K562 (cell line): ENCODE results near the gene ABCB4.

Source experiments
- GATAD2B ChIP-seq: fragments of 450-650 bp; IDR thresholded peaks from 2 replicates; pipeline ENCODE4 v1.6.1; 2017; ENCODE audit warnings: mild to moderate bottlenecking, borderline replicate concordance
- HEY1 ChIP-seq: fragments of 250-450 bp; sonication (Bioruptor Pico); IDR thresholded peaks from 2 replicates; pipeline ENCODE4 v1.5.0; 2020; ENCODE audit warnings: mild to moderate bottlenecking, moderate library complexity, borderline replicate concordance
- LEF1 ChIP-seq: fragments of 450-650 bp; IDR thresholded peaks from 2 replicates; pipeline ENCODE4 v1.6.1; 2016; ENCODE audit warnings: mild to moderate bottlenecking
- ZFX ChIP-seq: sonication (generic); formaldehyde crosslinking; IDR thresholded peaks from 2 replicates; pipeline ENCODE4 v1.8.0; 2022; ENCODE audit warnings: mild to moderate bottlenecking, missing genetic modification reagents, moderate library complexity
- ZNF274 ChIP-seq: IDR thresholded peaks from 2 replicates; pipeline ENCODE4 v1.6.1; 2011; ENCODE audit warnings: low read depth, mild to moderate bottlenecking, low read length, moderate library complexity, borderline replicate concordance
- TF ChIP-seq, protein P1 (sequence below): sonication (generic); formaldehyde crosslinking; IDR thresholded peaks from 2 replicates; pipeline ENCODE4 v1.8.0; 2022; ENCODE audit warnings: mild to moderate bottlenecking, missing genetic modification reagents

- TF ChIP-seq, protein P1, sequence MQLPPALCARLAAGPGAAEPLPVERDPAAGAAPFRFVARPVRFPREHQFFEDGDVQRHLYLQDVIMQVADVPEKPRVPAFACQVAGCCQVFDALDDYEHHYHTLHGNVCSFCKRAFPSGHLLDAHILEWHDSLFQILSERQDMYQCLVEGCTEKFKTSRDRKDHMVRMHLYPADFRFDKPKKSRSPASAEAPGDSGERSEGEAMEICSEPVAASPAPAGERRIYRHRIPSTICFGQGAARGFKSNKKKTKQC (CRISPR knock-in tag): no peak
- no peak for TF ChIP-seq ZNF274
- no peak for TF ChIP-seq GATAD2B
- TF ChIP-seq ZFX (CRISPR knock-in tag): no peak
- TF ChIP-seq HEY1 (CRISPR knock-in tag): no peak
- TF ChIP-seq LEF1: no peak
Measured at GRCh38 chr7:87363342-87363741, 112.1 kb downstream of the ABCB4 start.
